ENCODE measurements around the gene JOSD2. TPM values are rescaled to one million over a fixed set of nuclear protein-coding genes. Genes with fewer than 3 reads are reported as not detected.
A peak's percentile ranks its signal among the peaks of the same experiment; 100 is the strongest.

Gene JOSD2
- total RNA-seq, 1 experiment from 2014 or later, result 5.4 TPM

DNA sequence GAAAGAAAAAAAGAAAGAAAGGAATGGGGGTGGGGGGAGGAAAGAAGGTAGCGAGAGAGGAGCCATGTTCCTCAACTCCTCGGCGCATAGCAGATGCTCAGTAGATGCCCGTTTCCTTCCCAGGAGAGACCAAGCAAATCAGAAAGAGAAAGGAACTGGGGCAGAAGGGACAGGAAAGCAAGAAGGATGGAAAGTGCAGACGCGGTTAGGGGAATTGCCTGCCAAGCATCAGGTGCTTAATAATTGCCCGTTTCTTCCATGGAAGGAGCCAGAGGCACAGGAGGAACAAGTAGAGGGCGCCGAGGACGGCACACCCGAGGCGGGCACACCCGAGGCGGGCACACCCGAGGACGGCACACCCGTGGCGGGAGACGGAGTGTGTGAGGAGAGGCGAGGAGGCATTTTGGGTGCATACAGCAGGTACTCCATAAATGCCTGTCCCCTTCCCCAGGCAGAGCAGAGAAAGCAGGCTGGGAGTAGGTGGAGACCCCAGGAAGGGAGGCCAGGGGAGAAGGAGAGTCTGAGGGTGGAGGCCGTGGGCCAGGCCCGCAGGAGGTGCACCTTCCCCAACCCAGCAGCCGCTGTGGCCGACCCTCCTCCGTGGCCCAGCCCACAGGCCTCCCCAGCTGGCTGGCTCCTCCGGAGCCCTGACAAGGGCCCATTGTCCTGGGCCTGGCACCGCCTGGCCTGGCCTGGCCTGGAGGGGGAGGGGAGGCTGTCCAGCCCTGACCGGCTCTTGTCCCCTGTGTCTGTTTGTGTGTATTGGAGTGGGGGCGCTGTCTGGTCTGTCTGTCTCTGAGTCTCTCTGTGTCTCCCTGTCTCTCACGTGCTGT is 14.6 kb downstream of the JOSD2 start:
- no CpG with 5 or more reads among the region's 30 CpGs for WGBS (ENCODE audit: extremely low coverage, insufficient read length, low lambda C conversion rate)
- peaks cover 2% of the 10 kb centered on the region in 2 experiments; a peak in 1 of 5 replicates for H3K9me3 Mint-ChIP-seq
- no peak overlapping the region for H4K5ac ChIP-seq (ENCODE audit: insufficient read length, low read depth, low read length)
- no peak overlapping the region for H2BK12ac ChIP-seq (ENCODE audit: insufficient read length, low read depth, low read length)
- peak overlapping the region in 1 of 2 experiments; percentile 8; a peak in 2 of 5 replicates for H3K4me3 Mint-ChIP-seq
- H2BK5ac ChIP-seq (ENCODE audit: insufficient read length, low read length), result no peak overlapping the region
- H3K9me3 ChIP-seq (ENCODE audit: control insufficient read depth, low read depth, low read length), result no peaks in the 10 kb centered on the region
- no peak overlapping the region for H2BK20ac ChIP-seq (ENCODE audit: low read depth, low read length, poor library complexity, severe bottlenecking)
- no peak overlapping the region for H3K14ac ChIP-seq (ENCODE audit: insufficient read depth, low read length)
- peaks cover 56% of the 10 kb centered on the region for H3K27me3 Mint-ChIP-seq (ENCODE audit: low read depth)
- no peak overlapping the region for H3T11ph ChIP-seq (ENCODE audit: low read length)
- TF ChIP-seq, protein P1, sequence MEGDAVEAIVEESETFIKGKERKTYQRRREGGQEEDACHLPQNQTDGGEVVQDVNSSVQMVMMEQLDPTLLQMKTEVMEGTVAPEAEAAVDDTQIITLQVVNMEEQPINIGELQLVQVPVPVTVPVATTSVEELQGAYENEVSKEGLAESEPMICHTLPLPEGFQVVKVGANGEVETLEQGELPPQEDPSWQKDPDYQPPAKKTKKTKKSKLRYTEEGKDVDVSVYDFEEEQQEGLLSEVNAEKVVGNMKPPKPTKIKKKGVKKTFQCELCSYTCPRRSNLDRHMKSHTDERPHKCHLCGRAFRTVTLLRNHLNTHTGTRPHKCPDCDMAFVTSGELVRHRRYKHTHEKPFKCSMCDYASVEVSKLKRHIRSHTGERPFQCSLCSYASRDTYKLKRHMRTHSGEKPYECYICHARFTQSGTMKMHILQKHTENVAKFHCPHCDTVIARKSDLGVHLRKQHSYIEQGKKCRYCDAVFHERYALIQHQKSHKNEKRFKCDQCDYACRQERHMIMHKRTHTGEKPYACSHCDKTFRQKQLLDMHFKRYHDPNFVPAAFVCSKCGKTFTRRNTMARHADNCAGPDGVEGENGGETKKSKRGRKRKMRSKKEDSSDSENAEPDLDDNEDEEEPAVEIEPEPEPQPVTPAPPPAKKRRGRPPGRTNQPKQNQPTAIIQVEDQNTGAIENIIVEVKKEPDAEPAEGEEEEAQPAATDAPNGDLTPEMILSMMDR (conservative IDR thresholded peaks at IDR 0.05), result no peak
- H2BK120ac ChIP-seq (ENCODE audit: low read depth, low read length, poor library complexity, severe bottlenecking), result no peak overlapping the region
- no peak overlapping the region for H3K4me2 ChIP-seq (ENCODE audit: insufficient read depth, insufficient read length, low read length)
- no peak overlapping the region for H2BK15ac ChIP-seq (ENCODE audit: low read depth, low read length)
- H3K23ac ChIP-seq (ENCODE audit: insufficient read length, low read depth, low read length), result no peak overlapping the region
- no peaks in the 10 kb centered on the region for H4K20me1 ChIP-seq (ENCODE audit: control insufficient read depth, insufficient read depth, insufficient read length)
- no peak overlapping the region for H2AK5ac ChIP-seq (ENCODE audit: insufficient read length, low read length)
- H3K9ac ChIP-seq (ENCODE audit: extremely low read depth, insufficient read length, low read length), result no peak overlapping the region
- H3K79me1 ChIP-seq (ENCODE audit: insufficient read depth, low read depth, low read length, poor library complexity, severe bottlenecking), result no peaks in the 10 kb centered on the region
- H3K56ac ChIP-seq (ENCODE audit: insufficient read length, low read depth, low read length), result no peak overlapping the region
- H3K36me3 Mint-ChIP-seq (ENCODE audit: insufficient read depth in 1 of 3, low read depth in 3 of 3), result no peaks in the 10 kb centered on the region; a peak in 1 of 7 replicates
- no peak overlapping the region for H3K27ac ChIP-seq (ENCODE audit: insufficient read length, low read depth, low read length)
- no peaks in the 10 kb centered on the region for H3K79me2 ChIP-seq (ENCODE audit: insufficient read depth, low read length)
- H4K91ac ChIP-seq (ENCODE audit: insufficient read length, low read depth, low read length), result no peak overlapping the region
- peaks cover 10 to 18% of the 10 kb centered on the region in 2 experiments for H3K4me1 Mint-ChIP-seq
- peaks cover 4% of the 10 kb centered on the region; the same call in 1 of the 2 replicates for H3K4me1 ChIP-seq (ENCODE audit: insufficient read depth, low read length)
- no peak overlapping the region for H3K18ac ChIP-seq (ENCODE audit: insufficient read length, low read depth, low read length)
- peak overlapping the region in 1 of 3 experiments; percentile 49; a peak in 1 of 7 replicates for H3K27ac Mint-ChIP-seq
- peak; percentile 71 for DNase-seq
- H2AFZ ChIP-seq (ENCODE audit: low read length), result no peak overlapping the region
- peaks cover 30% of the 10 kb centered on the region; the same call in 1 of the 2 replicates for H3K27me3 ChIP-seq (ENCODE audit: insufficient read depth, low read length)
- H3K23me2 ChIP-seq (ENCODE audit: insufficient read length, low read depth, low read length, poor library complexity, severe bottlenecking), result peaks cover 8% of the 10 kb centered on the region
- no peak overlapping the region for H3K4ac ChIP-seq (ENCODE audit: low read depth, low read length)
- H4K8ac ChIP-seq (replicated peaks; ENCODE audit: insufficient read length, low read depth, low read length), result no peak overlapping the region

All from H9 (cell line).